GM12878 (cell line): ENCODE measurements around the gene ACADL. TPM values are rescaled to one million over a fixed set of nuclear protein-coding genes. Genes with fewer than 3 reads are reported as not detected.

Source experiments
- BACH1 ChIP-seq: fragments of 450-650 bp; IDR thresholded peaks from 2 replicates; pipeline ENCODE4 v1.6.1; 2017; ENCODE audit warnings: mild to moderate bottlenecking, borderline replicate concordance
- CBX3 ChIP-seq: fragments of 200-600 bp; sonication (generic); IDR thresholded peaks from 2 replicates; pipeline ENCODE4 v1.6.1; 2016; ENCODE audit warnings: low read depth, borderline replicate concordance
- CEBPB ChIP-seq, 2 experiments: fragments of 150-350 bp in 1 of 2; IDR thresholded peaks; 2 replicates each; pipeline ENCODE4 v1.6.1; 2012 to 2014; ENCODE audit warnings: low read depth in 2 of 2, low read length in 2 of 2, borderline replicate concordance in 1 of 2, inconsistent platforms in 1 of 2
- EZH2 ChIP-seq: IDR thresholded peaks from 2 replicates; pipeline ENCODE4 v1.6.1; 2012; ENCODE audit warnings: low read depth, mild to moderate bottlenecking, control low read depth, inconsistent platforms, low read length, borderline replicate concordance; ENCODE audit not compliant: control insufficient read depth
- FOXK2 ChIP-seq: fragments of 450-650 bp; IDR thresholded peaks from 2 replicates; pipeline ENCODE4 v1.6.1; 2017; ENCODE audit warnings: mild to moderate bottlenecking, moderate library complexity
- IRF5 ChIP-seq: fragments of 450-650 bp; IDR thresholded peaks from 2 replicates; pipeline ENCODE4 v1.6.1; 2017; ENCODE audit warnings: borderline replicate concordance
- JUNB ChIP-seq: IDR thresholded peaks from 2 replicates; pipeline ENCODE4 v1.6.1; 2016; ENCODE audit warnings: antibody characterized with exemption, mild to moderate bottlenecking
- KDM1A ChIP-seq: fragments of 200-600 bp; sonication (generic); IDR thresholded peaks from 2 replicates; pipeline ENCODE4 v1.6.1; 2016; ENCODE audit warnings: borderline replicate concordance
- MEF2A ChIP-seq: IDR thresholded peaks from 2 replicates; pipeline ENCODE4 v1.6.1; 2011; ENCODE audit warnings: low read depth, mild to moderate bottlenecking, low read length, moderate library complexity; ENCODE audit not compliant: insufficient read depth
- MYC ChIP-seq: IDR thresholded peaks from 2 replicates; pipeline ENCODE4 v1.6.1; 2011; ENCODE audit warnings: mild to moderate bottlenecking, low read length, moderate library complexity, inconsistent platforms; ENCODE audit not compliant: insufficient read depth, insufficient replicate concordance, insufficient read length, severe bottlenecking
- RUNX3 ChIP-seq: IDR thresholded peaks from 2 replicates; pipeline ENCODE4 v1.6.1; 2012; ENCODE audit warnings: low read length, inconsistent platforms
- SMAD1 ChIP-seq: fragments of 450-650 bp; IDR thresholded peaks from 2 replicates; pipeline ENCODE4 v1.6.1; 2018; ENCODE audit warnings: mild to moderate bottlenecking, low read depth; ENCODE audit not compliant: partially characterized antibody
- TAF1 ChIP-seq: IDR thresholded peaks from 2 replicates; pipeline ENCODE4 v1.6.1; 2011; ENCODE audit warnings: mild to moderate bottlenecking, low read depth, low read length, borderline replicate concordance
- WRNIP1 ChIP-seq: IDR thresholded peaks from 2 replicates; pipeline ENCODE4 v1.6.1; 2011; ENCODE audit warnings: low read depth, low read length, improper control_type of control experiment, borderline replicate concordance
- ZZZ3 ChIP-seq: IDR thresholded peaks from 2 replicates; pipeline ENCODE4 v1.6.1; 2011; ENCODE audit warnings: low read depth; ENCODE audit not compliant: control insufficient read depth, insufficient read length
- polyA plus RNA-seq, 11 experiments: library from polyadenylated mRNA; depleted of rRNA in 4 of 11; unstranded in 6 of 11; stranded (reverse) in 5 of 11; fragments of >200 nt; fragmentation: Nextera tagmentation in 4 of 11; fragmentation: Illumina TruSeq in 1 of 11; extraction: Ambion mirVana in 4 of 11; extraction: Trizol in 1 of 11; gene quantifications; 1 replicate in 1 of 11; 2 replicates in 10 of 11; pipeline versions ENCODE4 v1.2.1 to v1.2.3, GENCODE V29; 2011 to 2016; ENCODE audit warnings: inconsistent platforms in 2 of 11, missing spikeins in 2 of 11, low read depth in 1 of 11
- total RNA-seq, 4 experiments: library from RNA; depleted of rRNA in 3 of 4; stranded (reverse); fragments of >200 nt in 3 of 4; fragmentation: Illumina TruSeq in 1 of 4; extraction: Trizol in 1 of 4; gene quantifications; 2 replicates each; pipeline versions ENCODE4 v1.2.1 to v1.2.3, GENCODE V29; 2013 to 2021
- TF ChIP-seq, protein P1 (sequence below): fragments of 150-350 bp; IDR thresholded peaks from 2 replicates; pipeline ENCODE4 v1.6.1; 2016; ENCODE audit warnings: low read depth, low read length

The ACADL gene
- total and polyA plus RNA-seq, 10 of the 15 experiments (the other 5 are each of a cell fraction or from before 2014, with no cell fraction given), result not detected

DNA sequence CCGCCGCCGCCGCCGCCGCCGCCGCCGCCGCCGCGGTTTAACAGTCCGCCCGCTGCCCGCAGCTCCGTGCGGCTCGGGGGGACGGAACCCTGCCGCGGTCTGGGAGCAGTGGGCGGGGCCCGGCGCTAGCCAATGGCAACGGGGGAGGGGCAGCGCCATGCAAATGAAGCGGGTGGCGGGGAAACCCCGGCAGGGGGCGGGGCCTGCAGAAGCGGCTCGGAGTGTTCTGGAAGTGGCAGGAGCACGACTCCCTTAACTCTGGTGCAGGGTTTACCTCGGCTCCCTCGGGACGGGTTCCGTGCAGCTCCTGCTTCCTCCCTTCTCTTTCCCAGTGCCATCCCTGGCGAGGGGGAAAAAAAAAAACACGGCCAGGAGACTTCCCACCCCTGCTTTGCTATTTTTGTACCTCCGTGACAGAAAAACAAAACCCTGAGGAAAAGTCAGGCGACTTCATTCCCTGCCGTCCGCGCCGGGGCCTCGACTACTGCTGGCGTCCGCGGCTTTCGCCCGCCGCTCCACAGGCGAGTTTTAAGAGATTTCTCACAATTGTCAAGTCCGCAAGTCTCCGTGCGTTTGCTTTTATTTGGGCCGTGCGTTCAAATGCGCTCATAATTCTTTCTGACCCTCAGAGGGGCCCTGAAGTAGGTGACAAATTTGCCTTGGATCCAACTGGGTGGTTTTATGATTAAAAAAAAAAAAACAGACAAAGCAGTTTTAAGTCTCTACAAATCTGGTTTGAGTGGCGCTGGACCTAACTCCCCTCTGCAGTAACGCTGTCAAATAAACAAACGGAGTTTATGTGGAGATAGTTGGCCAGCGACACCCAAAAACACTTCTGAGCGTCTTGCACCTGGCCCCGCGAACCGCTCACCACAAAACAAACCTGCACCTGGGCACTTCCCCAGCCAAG, 53.7 kb downstream of the ACADL start, which contains the start of gene KANSL1L (continued):
- TF ChIP-seq BACH1, result no peak
- peak; percentile 55; the same call in 1 of the 2 replicates for TF ChIP-seq RUNX3
- no peak for TF ChIP-seq WRNIP1
- no peak for TF ChIP-seq KDM1A
- TF ChIP-seq SMAD1, result no peak
- no peak for TF ChIP-seq CEBPB (IDR thresholded peaks at IDR 0.05; ENCODE audit: borderline replicate concordance in 1 of 2, low read depth in 2 of 2, low read length in 2 of 2)
- no peak for TF ChIP-seq ZZZ3
- no peak for TF ChIP-seq IRF5
- no peak for TF ChIP-seq FOXK2
- no peak for TF ChIP-seq MEF2A
- TF ChIP-seq MYC, result no peak
- TF ChIP-seq CBX3, result no peak
- no peak for TF ChIP-seq JUNB
- 0 out of 2 replicates have a peak, but pooled peaks have one; percentile 38 for TF ChIP-seq TAF1
- TF ChIP-seq, protein P1, sequence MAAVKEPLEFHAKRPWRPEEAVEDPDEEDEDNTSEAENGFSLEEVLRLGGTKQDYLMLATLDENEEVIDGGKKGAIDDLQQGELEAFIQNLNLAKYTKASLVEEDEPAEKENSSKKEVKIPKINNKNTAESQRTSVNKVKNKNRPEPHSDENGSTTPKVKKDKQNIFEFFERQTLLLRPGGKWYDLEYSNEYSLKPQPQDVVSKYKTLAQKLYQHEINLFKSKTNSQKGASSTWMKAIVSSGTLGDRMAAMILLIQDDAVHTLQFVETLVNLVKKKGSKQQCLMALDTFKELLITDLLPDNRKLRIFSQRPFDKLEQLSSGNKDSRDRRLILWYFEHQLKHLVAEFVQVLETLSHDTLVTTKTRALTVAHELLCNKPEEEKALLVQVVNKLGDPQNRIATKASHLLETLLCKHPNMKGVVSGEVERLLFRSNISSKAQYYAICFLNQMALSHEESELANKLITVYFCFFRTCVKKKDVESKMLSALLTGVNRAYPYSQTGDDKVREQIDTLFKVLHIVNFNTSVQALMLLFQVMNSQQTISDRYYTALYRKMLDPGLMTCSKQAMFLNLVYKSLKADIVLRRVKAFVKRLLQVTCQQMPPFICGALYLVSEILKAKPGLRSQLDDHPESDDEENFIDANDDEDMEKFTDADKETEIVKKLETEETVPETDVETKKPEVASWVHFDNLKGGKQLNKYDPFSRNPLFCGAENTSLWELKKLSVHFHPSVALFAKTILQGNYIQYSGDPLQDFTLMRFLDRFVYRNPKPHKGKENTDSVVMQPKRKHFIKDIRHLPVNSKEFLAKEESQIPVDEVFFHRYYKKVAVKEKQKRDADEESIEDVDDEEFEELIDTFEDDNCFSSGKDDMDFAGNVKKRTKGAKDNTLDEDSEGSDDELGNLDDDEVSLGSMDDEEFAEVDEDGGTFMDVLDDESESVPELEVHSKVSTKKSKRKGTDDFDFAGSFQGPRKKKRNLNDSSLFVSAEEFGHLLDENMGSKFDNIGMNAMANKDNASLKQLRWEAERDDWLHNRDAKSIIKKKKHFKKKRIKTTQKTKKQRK, result no peak
- TF ChIP-seq EZH2, result no peak
